Bronchial smooth muscle cell (primary cell): Measurements from ENCODE around the gene PDHB. TPM values are rescaled to one million over a fixed set of nuclear protein-coding genes. Genes with fewer than 3 reads are reported as not detected.

Source experiments
- total RNA-seq: library from RNA; depleted of rRNA; stranded (reverse); fragments of >200 nt; gene quantifications from 2 replicates; pipeline ENCODE4 v1.2.1, GENCODE V29; 2014

Gene PDHB
- 49.2 and 82.1 TPM in 2 replicates for total RNA-seq

GRCh38 chr3:58433400-58434167, at the start of gene PDHB:
PDHB (minus strand) TSS chr3:58433832; CDS start chr3:58433809, 23 bp downstream.

Other genes starting within 250 kb of the PDHB start
- not detected in 2 replicates for gene DNASE1L3, start 222.9 kb downstream of the PDHB start, total RNA-seq
- gene ABHD6, start 196.0 kb downstream of the PDHB start, total RNA-seq = 3.7 and 4.7 TPM in 2 replicates
- 9.1 and 9.5 TPM in 2 replicates for gene RPP14, start 127.6 kb downstream of the PDHB start, total RNA-seq
- 5.0 and 6.4 TPM in 2 replicates for gene HTD2, start 127.3 kb downstream of the PDHB start, total RNA-seq
- 41.0 and 47.9 TPM in 2 replicates for gene PXK, start 100.9 kb downstream of the PDHB start, total RNA-seq
- 5.1 and 8.0 TPM in 2 replicates for gene KCTD6, start 58.3 kb upstream of the PDHB start, total RNA-seq
- 28.2 and 30.4 TPM in 2 replicates for gene ACOX2, start 103.4 kb upstream of the PDHB start, total RNA-seq
- gene FAM107A, start 143.6 kb upstream of the PDHB start, total RNA-seq = 0.09 and 0.16 TPM in 2 replicates
- not detected in 2 replicates for gene FAM3D, start 232.9 kb upstream of the PDHB start, total RNA-seq